ENCODE results near the gene GZMM. TPM values are rescaled to one million over a fixed set of nuclear protein-coding genes. Genes with fewer than 3 reads are reported as not detected.

GZMM gene
- not detected for total RNA-seq

DNA sequence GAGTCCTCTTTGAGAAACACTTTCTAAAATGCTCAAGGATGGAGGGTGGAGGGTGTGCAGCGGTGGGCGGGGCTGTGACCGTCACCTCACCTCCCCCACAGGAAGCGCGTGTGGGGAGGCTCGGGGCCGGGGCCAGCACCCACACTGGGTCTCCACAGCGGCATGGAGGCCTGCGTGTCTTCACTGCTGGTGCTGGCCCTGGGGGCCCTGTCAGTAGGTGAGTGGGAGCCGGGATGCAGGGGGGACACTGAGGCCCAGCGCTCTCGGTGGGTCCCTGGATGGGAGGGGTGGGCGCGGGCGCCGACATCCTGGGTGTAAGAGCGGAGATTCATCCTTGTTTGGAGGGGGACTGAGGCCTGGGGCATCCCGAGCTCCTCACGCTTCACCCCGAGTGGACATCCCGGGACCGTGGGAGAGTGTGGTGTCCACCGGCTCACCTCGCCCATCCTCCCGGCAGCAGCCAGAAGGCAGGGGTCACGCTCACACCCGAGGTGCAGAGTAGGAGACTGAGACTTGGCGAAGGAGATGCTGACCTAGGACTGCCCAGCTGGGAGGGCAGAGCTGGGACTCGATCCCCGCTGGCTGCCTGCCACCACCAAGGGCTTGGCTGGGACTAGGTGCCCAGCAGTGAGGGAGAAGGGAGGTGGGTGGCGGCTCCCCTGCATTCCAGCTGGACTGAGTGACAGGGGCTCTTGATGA, at the start of gene GZMM:
Gene GZMM, plus strand, starts transcription at position 144 of the 699 bp plus-strand sequence. Its CDS starts 19 bp downstream, at position 163.
- no peak within 1 kb of the TSS for H3K4me3 ChIP-seq (ENCODE audit: low read length in 3 of 3)
- peaks cover 0 to 5% (median 0%) of the 10 kb centered on the region in 3 donors for H3K4me1 ChIP-seq (ENCODE audit: control insufficient read depth in 3 of 3, insufficient read depth in 3 of 3, low read length in 3 of 3)
- peaks cover 12 to 17% (median 17%) of the 10 kb centered on the region in 3 donors for H3K36me3 ChIP-seq (ENCODE audit: control insufficient read depth in 3 of 3, insufficient read depth in 3 of 3, low read length in 3 of 3)
- no peak within 1 kb of the TSS for H3K9ac ChIP-seq (ENCODE audit: low read depth in 1 of 3, low read length in 3 of 3)
- peaks cover 3 to 9% (median 5%) of the 10 kb centered on the region in 3 donors for H3K27me3 ChIP-seq (ENCODE audit: control insufficient read depth in 3 of 3, insufficient read depth in 3 of 3, low read length in 3 of 3)
- no peak within 1 kb of the TSS for H3K27ac ChIP-seq (ENCODE audit: low read depth, low read length)
- H3K9me3 ChIP-seq (ENCODE audit: control insufficient read depth in 3 of 3, low read length in 3 of 3) = no peaks in the 10 kb centered on the region

GRCh38 chr19:494171-495080, 49.4 kb upstream of the GZMM start:
- Histone ChIP-seq H3K4me1 (ENCODE audit: control insufficient read depth in 3 of 3, insufficient read depth in 3 of 3, low read length in 3 of 3) (peaks cover 6 to 20% (median 11%) of the 10 kb centered on the region in 3 donors), H3K4me3 (ENCODE audit: low read length in 3 of 3) (no peak overlapping the region), H3K9me3 (ENCODE audit: control insufficient read depth in 3 of 3, low read length in 3 of 3) (no peaks in the 10 kb centered on the region), H3K36me3 (ENCODE audit: control insufficient read depth in 3 of 3, insufficient read depth in 3 of 3, low read length in 3 of 3) (no peaks in the 10 kb centered on the region), H3K9ac (ENCODE audit: low read depth in 1 of 3, low read length in 3 of 3) (no peak overlapping the region), H3K27ac (ENCODE audit: low read depth, low read length) (no peak overlapping the region), H3K27me3 (ENCODE audit: control insufficient read depth in 3 of 3, insufficient read depth in 3 of 3, low read length in 3 of 3) (peaks cover 19 to 37% (median 23%) of the 10 kb centered on the region in 3 donors)

DNA sequence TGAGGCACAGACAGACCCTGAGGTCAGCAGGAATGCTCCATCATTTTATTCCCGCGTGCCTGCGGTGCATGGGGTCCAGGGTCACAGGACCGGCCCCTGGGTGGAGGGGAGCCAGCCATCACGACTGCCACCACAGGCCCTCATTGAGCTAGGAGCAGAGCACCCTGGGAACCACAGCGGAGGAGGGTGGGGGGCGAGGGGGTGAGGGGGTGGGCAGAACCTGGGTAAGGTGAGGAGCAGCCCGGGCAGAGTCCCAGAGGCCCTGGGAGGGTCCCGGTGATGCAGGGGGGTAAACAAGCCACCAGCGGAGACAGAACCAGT, 48.8 kb upstream of the GZMM start:
- Histone ChIP-seq H3K4me3 (ENCODE audit: low read length in 3 of 3) (no peak overlapping the region), H3K4me1 (ENCODE audit: control insufficient read depth in 3 of 3, insufficient read depth in 3 of 3, low read length in 3 of 3) (peaks cover 3 to 14% (median 6%) of the 10 kb centered on the region in 3 donors), H3K27ac (ENCODE audit: low read depth, low read length) (no peak overlapping the region), H3K36me3 (ENCODE audit: control insufficient read depth in 3 of 3, insufficient read depth in 3 of 3, low read length in 3 of 3) (no peaks in the 10 kb centered on the region), H3K27me3 (ENCODE audit: control insufficient read depth in 3 of 3, insufficient read depth in 3 of 3, low read length in 3 of 3) (peaks cover 22 to 41% (median 23%) of the 10 kb centered on the region in 3 donors), H3K9ac (ENCODE audit: low read depth in 1 of 3, low read length in 3 of 3) (no peak overlapping the region), H3K9me3 (ENCODE audit: control insufficient read depth in 3 of 3, low read length in 3 of 3) (no peaks in the 10 kb centered on the region)

- Histone ChIP-seq H3K9ac (ENCODE audit: low read depth in 1 of 3, low read length in 3 of 3) (no peak overlapping the region), H3K27ac (ENCODE audit: low read depth, low read length) (no peak overlapping the region), H3K4me1 (ENCODE audit: control insufficient read depth in 3 of 3, insufficient read depth in 3 of 3, low read length in 3 of 3) (peaks cover 3 to 9% (median 3%) of the 10 kb centered on the region in 3 donors), H3K4me3 (ENCODE audit: low read length in 3 of 3) (no peak overlapping the region), H3K36me3 (ENCODE audit: control insufficient read depth in 3 of 3, insufficient read depth in 3 of 3, low read length in 3 of 3) (no peaks in the 10 kb centered on the region), H3K27me3 (ENCODE audit: control insufficient read depth in 3 of 3, insufficient read depth in 3 of 3, low read length in 3 of 3) (peaks cover 22 to 43% (median 23%) of the 10 kb centered on the region in 3 donors), H3K9me3 (ENCODE audit: control insufficient read depth in 3 of 3, low read length in 3 of 3) (no peaks in the 10 kb centered on the region)
Observed at GRCh38 chr19:495402-496111, 48.3 kb upstream of the GZMM start.

- no peak within 1 kb of the TSS for H3K4me3 ChIP-seq (ENCODE audit: low read length in 3 of 3)
- H3K9ac ChIP-seq (ENCODE audit: low read depth in 1 of 3, low read length in 3 of 3) = no peak within 1 kb of the TSS
- H3K4me1 ChIP-seq (ENCODE audit: control insufficient read depth in 3 of 3, insufficient read depth in 3 of 3, low read length in 3 of 3) = peaks cover 3 to 9% (median 3%) of the 10 kb centered on the region in 3 donors
- no peak within 1 kb of the TSS for H3K27ac ChIP-seq (ENCODE audit: low read depth, low read length)
- H3K27me3 ChIP-seq (ENCODE audit: control insufficient read depth in 3 of 3, insufficient read depth in 3 of 3, low read length in 3 of 3) = peaks cover 22 to 43% (median 23%) of the 10 kb centered on the region in 3 donors
- no peaks in the 10 kb centered on the region for H3K36me3 ChIP-seq (ENCODE audit: control insufficient read depth in 3 of 3, insufficient read depth in 3 of 3, low read length in 3 of 3)
- no peaks in the 10 kb centered on the region for H3K9me3 ChIP-seq (ENCODE audit: control insufficient read depth in 3 of 3, low read length in 3 of 3)
Observed at GRCh38 chr19:496112-496665, 47.7 kb upstream of the GZMM start, which contains the start of gene MADCAM1. TSS of gene MADCAM1 (plus strand) at chr19:496486. CDS start at chr19:496500, 14 bp downstream.

GRCh38 chr19:496986-497385, 46.9 kb upstream of the GZMM start:
- H3K27me3 ChIP-seq (ENCODE audit: control insufficient read depth in 3 of 3, insufficient read depth in 3 of 3, low read length in 3 of 3) = peaks cover 22 to 43% (median 23%) of the 10 kb centered on the region in 3 donors
- no peak overlapping the region for H3K9ac ChIP-seq (ENCODE audit: low read depth in 1 of 3, low read length in 3 of 3)
- H3K4me3 ChIP-seq (ENCODE audit: low read length in 3 of 3) = no peak overlapping the region
- H3K36me3 ChIP-seq (ENCODE audit: control insufficient read depth in 3 of 3, insufficient read depth in 3 of 3, low read length in 3 of 3) = no peaks in the 10 kb centered on the region
- no peaks in the 10 kb centered on the region for H3K9me3 ChIP-seq (ENCODE audit: control insufficient read depth in 3 of 3, low read length in 3 of 3)
- no peak overlapping the region for H3K27ac ChIP-seq (ENCODE audit: low read depth, low read length)
- H3K4me1 ChIP-seq (ENCODE audit: control insufficient read depth in 3 of 3, insufficient read depth in 3 of 3, low read length in 3 of 3) = peaks cover 3 to 9% (median 3%) of the 10 kb centered on the region in 3 donors

- Histone ChIP-seq H3K27me3 (ENCODE audit: control insufficient read depth in 3 of 3, insufficient read depth in 3 of 3, low read length in 3 of 3) (peaks cover 22 to 43% (median 23%) of the 10 kb centered on the region in 3 donors), H3K4me3 (ENCODE audit: low read length in 3 of 3) (no peak overlapping the region), H3K9ac (ENCODE audit: low read depth in 1 of 3, low read length in 3 of 3) (no peak overlapping the region), H3K9me3 (ENCODE audit: control insufficient read depth in 3 of 3, low read length in 3 of 3) (no peaks in the 10 kb centered on the region), H3K4me1 (ENCODE audit: control insufficient read depth in 3 of 3, insufficient read depth in 3 of 3, low read length in 3 of 3) (peaks cover 3 to 9% (median 3%) of the 10 kb centered on the region in 3 donors), H3K36me3 (ENCODE audit: control insufficient read depth in 3 of 3, insufficient read depth in 3 of 3, low read length in 3 of 3) (no peaks in the 10 kb centered on the region), H3K27ac (ENCODE audit: low read depth, low read length) (no peak overlapping the region)
Observed at GRCh38 chr19:497491-497868, 46.4 kb upstream of the GZMM start.

- Histone ChIP-seq H3K27ac (ENCODE audit: low read depth, low read length) (no peak overlapping the region), H3K27me3 (ENCODE audit: control insufficient read depth in 3 of 3, insufficient read depth in 3 of 3, low read length in 3 of 3) (peaks cover 22 to 43% (median 23%) of the 10 kb centered on the region in 3 donors), H3K9ac (ENCODE audit: low read depth in 1 of 3, low read length in 3 of 3) (no peak overlapping the region), H3K9me3 (ENCODE audit: control insufficient read depth in 3 of 3, low read length in 3 of 3) (no peaks in the 10 kb centered on the region), H3K4me3 (ENCODE audit: low read length in 3 of 3) (no peak overlapping the region), H3K36me3 (ENCODE audit: control insufficient read depth in 3 of 3, insufficient read depth in 3 of 3, low read length in 3 of 3) (no peaks in the 10 kb centered on the region), H3K4me1 (ENCODE audit: control insufficient read depth in 3 of 3, insufficient read depth in 3 of 3, low read length in 3 of 3) (peaks cover 3 to 9% (median 3%) of the 10 kb centered on the region in 3 donors)
Observed at GRCh38 chr19:497869-498510, 45.9 kb upstream of the GZMM start.

DNA sequence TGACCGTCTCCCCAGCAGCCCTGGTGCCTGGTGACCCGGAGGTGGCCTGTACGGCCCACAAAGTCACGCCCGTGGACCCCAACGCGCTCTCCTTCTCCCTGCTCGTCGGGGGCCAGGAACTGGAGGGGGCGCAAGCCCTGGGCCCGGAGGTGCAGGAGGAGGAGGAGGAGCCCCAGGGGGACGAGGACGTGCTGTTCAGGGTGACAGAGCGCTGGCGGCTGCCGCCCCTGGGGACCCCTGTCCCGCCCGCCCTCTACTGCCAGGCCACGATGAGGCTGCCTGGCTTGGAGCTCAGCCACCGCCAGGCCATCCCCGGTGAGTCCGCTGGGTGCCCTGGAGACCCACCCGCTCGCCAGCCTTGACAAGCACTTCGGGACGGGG, 45.4 kb upstream of the GZMM start:
- Histone ChIP-seq H3K27me3 (ENCODE audit: control insufficient read depth in 3 of 3, insufficient read depth in 3 of 3, low read length in 3 of 3) (peaks cover 22 to 43% (median 23%) of the 10 kb centered on the region in 3 donors), H3K36me3 (ENCODE audit: control insufficient read depth in 3 of 3, insufficient read depth in 3 of 3, low read length in 3 of 3) (no peaks in the 10 kb centered on the region), H3K9ac (ENCODE audit: low read depth in 1 of 3, low read length in 3 of 3) (no peak overlapping the region), H3K27ac (ENCODE audit: low read depth, low read length) (no peak overlapping the region), H3K4me3 (ENCODE audit: low read length in 3 of 3) (no peak overlapping the region), H3K9me3 (ENCODE audit: control insufficient read depth in 3 of 3, low read length in 3 of 3) (no peaks in the 10 kb centered on the region), H3K4me1 (ENCODE audit: control insufficient read depth in 3 of 3, insufficient read depth in 3 of 3, low read length in 3 of 3) (peaks cover 3 to 9% (median 3%) of the 10 kb centered on the region in 3 donors)
